WERI-Rb-1 (cell line): ENCODE results near the gene PEPD.
A peak's percentile ranks its signal among the peaks of the same experiment; 100 is the strongest.

Experiments
- DNase-seq: peaks from one replicate; pipeline ENCODE4 v3.0.0-alpha.2; 2020
- H3K27ac ChIP-seq: fragments of 250-450 bp; sonication (Bioruptor Pico); 2 replicates; pipeline ENCODE4 v1.5.1; 2020; ENCODE audit warnings: mild to moderate bottlenecking, moderate library complexity
- H3K27me3 ChIP-seq: fragments of 250-450 bp; sonication (Bioruptor Pico); 2 replicates; pipeline ENCODE4 v1.5.1; 2021; ENCODE audit warnings: mild to moderate bottlenecking, low read depth, moderate library complexity; ENCODE audit not compliant: insufficient read depth, severe bottlenecking
- H3K36me3 ChIP-seq: fragments of 250-450 bp; sonication (Bioruptor Pico); 2 replicates; pipeline ENCODE4 v1.5.1; 2020; ENCODE audit warnings: mild to moderate bottlenecking, moderate library complexity
- H3K4me3 ChIP-seq: 2 replicates; pipeline ENCODE4 v1.5.1; 2011; ENCODE audit warnings: low read depth, mild to moderate bottlenecking, control low read depth, low read length
- H3K9me3 ChIP-seq: fragments of 250-450 bp; sonication (Bioruptor Pico); 2 replicates; pipeline ENCODE4 v1.5.1; 2021; ENCODE audit warnings: mild to moderate bottlenecking, moderate library complexity; ENCODE audit not compliant: severe bottlenecking
- CTCF ChIP-seq: IDR thresholded peaks from 2 replicates; pipeline ENCODE4 v1.5.1; 2011; ENCODE audit warnings: low read depth, mild to moderate bottlenecking, control low read depth, inconsistent platforms, low read length

The PEPD gene

GRCh38 chr19:33407716-33408115, 113.9 kb downstream of the PEPD start:
- Histone ChIP-seq H3K27me3 (no peaks in the 10 kb centered on the region), H3K4me3 (no peak overlapping the region), H3K9me3 (no peaks in the 10 kb centered on the region), H3K36me3 (peaks cover 3% of the 10 kb centered on the region), H3K27ac (no peak overlapping the region)
- no peak for TF ChIP-seq CTCF
- DNase-seq: no peak

DNA sequence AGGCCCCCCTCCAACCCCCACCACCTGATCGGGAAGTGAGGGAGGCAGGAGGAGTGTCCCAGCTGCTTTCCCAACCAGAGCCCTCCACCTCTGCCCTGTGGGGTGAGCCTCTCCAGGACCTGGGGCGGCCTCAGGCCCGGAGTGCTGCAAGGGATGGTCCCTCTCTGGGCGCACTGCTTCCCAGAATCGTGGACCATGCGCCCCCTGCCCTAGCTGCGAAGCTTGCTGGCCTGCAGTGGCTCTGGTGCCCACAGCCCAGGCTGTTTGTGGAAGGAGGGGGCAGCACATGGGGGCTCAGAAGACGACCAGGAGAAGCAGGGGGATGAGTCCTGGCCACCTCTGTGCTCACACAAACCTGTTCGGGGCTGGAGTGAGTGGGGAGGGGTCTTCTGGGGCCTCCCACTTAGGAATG, 114.4 kb downstream of the PEPD start:
- Histone ChIP-seq H3K9me3 (no peaks in the 10 kb centered on the region), H3K4me3 (no peak overlapping the region), H3K27me3 (no peaks in the 10 kb centered on the region), H3K27ac (no peak overlapping the region), H3K36me3 (peaks cover 3% of the 10 kb centered on the region)
- no peak for DNase-seq
- no peak for TF ChIP-seq CTCF

- H3K27ac ChIP-seq: no peak overlapping the region; the same call in 1 of the 2 replicates
- H3K9me3 ChIP-seq: no peaks in the 10 kb centered on the region
- peaks cover 3% of the 10 kb centered on the region for H3K36me3 ChIP-seq
- no peaks in the 10 kb centered on the region for H3K27me3 ChIP-seq
- H3K4me3 ChIP-seq: no peak overlapping the region
- peak; percentile 94 for TF ChIP-seq CTCF
- peak; percentile 81 for DNase-seq
These were observed 115.0 kb downstream of the PEPD start for GRCh38 chr19:33406521-33407139.

GRCh38 chr19:33405553-33406461, 115.8 kb downstream of the PEPD start:
- TF ChIP-seq CTCF: no peak
- H3K4me3 ChIP-seq: no peak overlapping the region
- no peaks in the 10 kb centered on the region for H3K9me3 ChIP-seq
- DNase-seq: no peak
- H3K27ac ChIP-seq: no peak overlapping the region; the same call in 1 of the 2 replicates
- no peaks in the 10 kb centered on the region for H3K27me3 ChIP-seq
- peaks cover 3% of the 10 kb centered on the region for H3K36me3 ChIP-seq

DNA sequence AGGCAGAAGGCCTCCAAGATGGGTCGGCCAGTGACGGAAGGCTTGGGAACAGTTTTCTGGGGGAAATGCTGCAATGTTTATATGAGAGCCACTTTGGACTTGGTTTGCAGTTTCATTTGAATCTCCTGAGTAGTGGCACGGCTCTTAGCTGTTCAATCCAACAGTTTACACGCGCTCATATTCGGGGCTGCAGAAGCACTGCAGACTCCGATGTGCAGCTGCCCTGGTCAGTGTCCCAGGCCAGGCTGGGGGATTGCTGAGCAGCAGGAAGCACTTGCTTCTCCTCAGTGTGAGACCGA, 116.4 kb downstream of the PEPD start:
- Histone ChIP-seq H3K27ac (no peak overlapping the region), H3K36me3 (no peaks in the 10 kb centered on the region; the same call in 1 of the 2 replicates), H3K9me3 (no peaks in the 10 kb centered on the region), H3K27me3 (no peaks in the 10 kb centered on the region), H3K4me3 (no peak overlapping the region)
- no peak for DNase-seq
- TF ChIP-seq CTCF: no peak
